Thyroid gland (tissue), 4 donors: ENCODE results near the gene HIVEP3. TPM values are rescaled to one million over a fixed set of nuclear protein-coding genes. Genes with fewer than 3 reads are reported as not detected.

Experiments used
- DNase-seq, 2 donors: peaks; one replicate each; pipeline ENCODE4 v3.0.0-alpha.2; 2019
- H3K27ac ChIP-seq, 3 donors: fragments of 200-600 bp; sonication (generic); 1 replicate in 2 of 3; 2 replicates in 1 of 3; pipeline ENCODE4 v1.5.1; 2016 to 2019; ENCODE audit warnings: mild to moderate bottlenecking in 1 of 3, moderate library complexity in 1 of 3
- H3K27me3 ChIP-seq: fragments of 200-600 bp; sonication (generic); one replicate; pipeline ENCODE4 v1.5.1; 2019
- H3K36me3 ChIP-seq, 2 donors: fragments of 200-600 bp; sonication (generic); one replicate each; pipeline ENCODE4 v1.5.1; 2016 to 2019
- H3K4me1 ChIP-seq, 2 donors: fragments of 200-600 bp; sonication (generic); one replicate each; pipeline ENCODE4 v1.5.1; 2017 to 2019
- H3K4me3 ChIP-seq, 3 donors: fragments of 200-600 bp; sonication (generic); replicated peaks in 1 of 3; 1 replicate in 2 of 3; 2 replicates in 1 of 3; pipeline ENCODE4 v1.5.1; 2016; ENCODE audit warnings: mild to moderate bottlenecking in 1 of 3
- H3K9me3 ChIP-seq: fragments of 200-600 bp; sonication (generic); one replicate; pipeline ENCODE4 v1.5.1; 2017
- CTCF ChIP-seq, 6 experiments: fragments of 200-600 bp in 3 of 6; fragments of 450-650 bp in 3 of 6; sonication (generic) in 3 of 6; IDR thresholded peaks; one replicate each; pipeline ENCODE4 v1.5.1; 2016 to 2019; ENCODE audit warnings: antibody characterized with exemption in 6 of 6, mild to moderate bottlenecking in 2 of 6, inconsistent platforms in 1 of 6, moderate library complexity in 1 of 6
- POLR2A ChIP-seq, 2 donors: fragments of 450-650 bp; IDR thresholded peaks; one replicate each; pipeline ENCODE4 v1.6.1; 2017; ENCODE audit warnings: antibody characterized with exemption in 2 of 2, mild to moderate bottlenecking in 2 of 2, moderate library complexity in 1 of 2
- WGBS, 2 donors: methylation state at CpG; one replicate each; pipeline ENCODE4 v1.1.5; 2017; 5-methylcytosine and 5-hydroxymethylcytosine counted together
- intact Hi-C: fragments of 100-400 bp; cut with DNase I; formaldehyde crosslinking; loops from one replicate; pipeline ENCODE4 v1.15.1; 2023
- total RNA-seq, 4 donors: library from RNA; depleted of rRNA; stranded (reverse); fragments of >200 nt; gene quantifications; one replicate each; pipeline ENCODE4 v1.2.3, GENCODE V29; 2016

The HIVEP3 gene
- total RNA-seq, 4 donors from 2014 or later = 9.7 to 13.5 (median 12.5) TPM

DNA sequence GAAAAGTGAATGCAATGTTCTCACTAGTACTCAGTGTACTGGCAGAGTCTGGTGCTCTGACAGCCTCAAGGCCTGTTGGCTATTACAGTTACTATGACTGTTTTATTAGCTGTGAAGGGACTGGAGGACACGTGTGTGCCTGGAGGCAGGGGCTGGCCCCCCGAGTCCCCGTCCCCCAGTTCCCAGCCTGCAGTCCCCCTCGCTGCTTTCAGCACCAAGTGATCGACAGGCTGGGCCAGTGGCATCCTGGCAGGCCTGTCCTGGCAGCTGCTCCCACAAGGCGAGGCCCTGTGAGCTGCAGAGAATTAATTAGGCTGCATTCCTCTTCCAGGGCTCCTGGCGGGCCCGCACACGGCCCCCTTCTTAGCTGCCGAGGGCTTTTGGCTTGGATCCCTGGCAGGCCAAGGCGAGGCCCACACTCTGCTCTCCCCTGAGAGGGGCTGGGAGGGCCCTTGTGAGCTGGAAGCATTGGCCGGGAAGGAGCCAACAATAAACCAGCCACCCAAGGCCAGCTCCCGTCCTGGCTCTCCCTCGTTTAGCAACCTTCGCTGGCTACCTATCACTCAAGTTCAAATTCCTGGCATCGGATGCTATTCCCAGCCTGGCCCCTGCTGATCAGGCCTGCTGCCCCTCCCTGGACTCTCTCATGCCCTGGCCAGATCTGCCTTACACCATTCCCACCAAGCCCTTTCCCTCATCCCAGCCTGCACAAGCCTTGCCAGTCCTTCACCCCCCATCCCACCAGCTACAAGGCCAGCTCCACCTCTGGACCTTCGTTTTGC is 444.0 kb downstream of the HIVEP3 start:
- peaks cover 39 to 55% of the 10 kb centered on the region in 2 donors for H3K4me1 ChIP-seq
- TF ChIP-seq CTCF (IDR thresholded peaks at IDR 0.05) = peak in 1 of 6 experiments; percentile 2
- peak in 1 of 2 donors; percentile 18 for TF ChIP-seq POLR2A (IDR thresholded peaks at IDR 0.05)
- 28 to 37% methylated on average over 11 to 14 of the region's 17 CpGs for WGBS, 2 donors

GRCh38 chr1:41473738-41474362 is 444.9 kb downstream of the HIVEP3 start:
- intact Hi-C loops = no loop called here
- DNase-seq = no peak
- Histone ChIP-seq H3K9me3 (no peaks in the 10 kb centered on the region), H3K27me3 (no peaks in the 10 kb centered on the region), H3K4me1 (peaks cover 39 to 52% of the 10 kb centered on the region in 2 donors), H3K4me3 (no peak overlapping the region), H3K36me3 (no peaks in the 10 kb centered on the region), H3K27ac (peak overlapping the region; percentile 71 to 85 (median 82))
- TF ChIP-seq POLR2A (IDR thresholded peaks at IDR 0.05) = no peak
- no peak for TF ChIP-seq CTCF (IDR thresholded peaks at IDR 0.05)
- WGBS, 2 donors = 84 to 96% methylated on average over 4 to 6 of the region's 6 CpGs

More for the DNA sequence above, 444.0 kb downstream of the HIVEP3 start:
- H3K9me3 ChIP-seq = no peaks in the 10 kb centered on the region
- no peaks in the 10 kb centered on the region for H3K36me3 ChIP-seq
- peak overlapping the region; percentile 71 to 85 (median 82) for H3K27ac ChIP-seq
- peak; percentile 92 to 96 for DNase-seq
- intact Hi-C loops = no loop called here
- H3K27me3 ChIP-seq = no peaks in the 10 kb centered on the region
- no peak overlapping the region for H3K4me3 ChIP-seq

GRCh38 chr1:41471658-41472057 is 447.1 kb downstream of the HIVEP3 start:
- no peak overlapping the region for H3K27ac ChIP-seq
- TF ChIP-seq CTCF (IDR thresholded peaks at IDR 0.05) (no peak), POLR2A (IDR thresholded peaks at IDR 0.05) (no peak)
- H3K36me3 ChIP-seq = no peaks in the 10 kb centered on the region
- 81 to 94% methylated on average over 6 of the region's 6 CpGs for WGBS, 2 donors
- no peaks in the 10 kb centered on the region for H3K9me3 ChIP-seq
- peaks cover 30 to 31% of the 10 kb centered on the region in 2 donors for H3K4me1 ChIP-seq
- no peaks in the 10 kb centered on the region for H3K27me3 ChIP-seq
- H3K4me3 ChIP-seq = no peak overlapping the region
- DNase-seq = no peak
- intact Hi-C loops = no loop called here

DNA sequence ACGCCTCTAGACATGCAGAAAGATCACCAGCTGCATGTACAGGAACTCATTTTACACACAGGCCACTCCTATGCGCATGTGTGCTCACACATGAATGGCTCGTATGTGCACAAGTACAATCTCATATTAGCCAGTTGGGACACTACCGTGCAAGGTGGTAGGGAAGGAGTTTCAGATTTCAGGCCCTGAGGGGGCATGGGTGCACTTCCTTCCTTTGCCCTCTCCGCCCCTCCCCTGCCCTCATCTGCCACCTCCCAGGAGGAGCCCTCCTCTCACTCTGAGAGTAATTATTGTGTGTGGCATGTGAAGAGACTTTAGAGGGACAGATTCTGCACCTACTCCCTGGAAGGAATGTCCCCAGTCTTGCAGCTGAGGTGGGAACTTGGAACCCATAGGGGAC is 449.0 kb downstream of the HIVEP3 start:
- H3K4me1 ChIP-seq = peaks cover 10 to 12% of the 10 kb centered on the region in 2 donors
- no peaks in the 10 kb centered on the region for H3K9me3 ChIP-seq
- no peak for DNase-seq
- no peak for TF ChIP-seq POLR2A (IDR thresholded peaks at IDR 0.05)
- TF ChIP-seq CTCF (IDR thresholded peaks at IDR 0.05) = no peak
- intact Hi-C loops = no loop called here
- 73 to 80% methylated on average over 5 of the region's 5 CpGs for WGBS, 2 donors
- no peaks in the 10 kb centered on the region for H3K36me3 ChIP-seq
- H3K4me3 ChIP-seq = no peak overlapping the region
- H3K27ac ChIP-seq = no peak overlapping the region
- no peaks in the 10 kb centered on the region for H3K27me3 ChIP-seq
